A549 (cell line): ENCODE results near the gene IRF1. TPM values are rescaled to one million over a fixed set of nuclear protein-coding genes. Genes with fewer than 3 reads are reported as not detected.

Experiments used
- ATAC-seq, 2 experiments: fragments of 200-7000 bp in 1 of 2; fragments of >200 bp in 1 of 2; cut with Nextera tagmentation in 1 of 2; cut with Tn5 transposase in 1 of 2; 3 replicates each; pipeline versions ENCODE4 v1.8.0 to v1.9.1; 2018 to 2020; ENCODE audit warnings: mild to moderate bottlenecking in 1 of 2, moderate library complexity in 1 of 2
- CTCF ChIA-PET: fragments of 300-600 bp; sonication (Branson Sonifier 250); formaldehyde crosslinking; extraction: SDS; loops from one replicate; lab custom pipeline; 2021; ENCODE audit warnings: antibody characterized with exemption, inconsistent platforms; lab: Yijun Ruan, JAX
- POLR2A ChIA-PET: fragments of 350-600 bp; formaldehyde crosslinking; extraction: SDS; loops from one replicate; lab custom pipeline; 2021; ENCODE audit warnings: antibody characterized with exemption, inconsistent platforms; lab: Yijun Ruan, JAX
- DNase-seq, 2 experiments: peaks; one replicate each; pipeline versions ENCODE4 v3.0.0 to v3.0.0-alpha.2; 2011 to 2016; ENCODE audit warnings: low read depth in 1 of 2, low spot score in 1 of 2
- FAIRE-seq: peaks from 2 replicates; lab custom pipeline; 2011; peaks lifted over from hg19 to GRCh38; lab: Jason Lieb, UNC
- H3K27ac ChIP-seq, 2 experiments: fragments of >200 bp; sonication (Bioruptor Twin); formaldehyde crosslinking; 3 replicates each; pipeline ENCODE4 v1.5.1; 2016 to 2017
- H3K4me1 ChIP-seq: fragments of >200 bp; sonication (Bioruptor Twin); formaldehyde crosslinking; 3 replicates; pipeline ENCODE4 v1.6.1; 2016
- H3K4me2 ChIP-seq: fragments of >200 bp; sonication (Bioruptor Twin); formaldehyde crosslinking; 3 replicates; pipeline ENCODE4 v1.6.1; 2016
- H3K4me3 ChIP-seq: fragments of >200 bp; sonication (Bioruptor Twin); formaldehyde crosslinking; 3 replicates; pipeline ENCODE4 v1.5.1; 2016
- H3K9me3 ChIP-seq: fragments of >200 bp; sonication (Bioruptor Twin); formaldehyde crosslinking; 3 replicates; pipeline ENCODE4 v1.6.1; 2016
- BHLHE40 ChIP-seq: IDR thresholded peaks from 2 replicates; pipeline ENCODE4 v1.6.1; 2012; ENCODE audit warnings: low read depth, low read length, inconsistent platforms
- CHD2 ChIP-seq: fragments of 150-350 bp; IDR thresholded peaks from 2 replicates; pipeline ENCODE4 v1.6.1; 2014; ENCODE audit warnings: low read length; ENCODE audit not compliant: partially characterized antibody
- FOXS1 ChIP-seq: fragments of 250-450 bp; sonication (Bioruptor Pico); IDR thresholded peaks from 2 replicates; pipeline ENCODE4 v1.5.0; 2020; ENCODE audit warnings: mild to moderate bottlenecking, moderate library complexity
- HOXA7 ChIP-seq: fragments of 250-450 bp; sonication (Bioruptor Pico); IDR thresholded peaks from 2 replicates; pipeline ENCODE4 v1.5.0; 2020; ENCODE audit warnings: mild to moderate bottlenecking, moderate library complexity
- HOXB13 ChIP-seq: fragments of 250-450 bp; sonication (Bioruptor Pico); IDR thresholded peaks from 2 replicates; pipeline ENCODE4 v1.5.0; 2020; ENCODE audit warnings: low read depth, mild to moderate bottlenecking, moderate library complexity
- HOXB5 ChIP-seq: fragments of 250-450 bp; sonication (Bioruptor Pico); IDR thresholded peaks from 2 replicates; pipeline ENCODE4 v1.5.0; 2020; ENCODE audit warnings: mild to moderate bottlenecking, moderate library complexity
- KDM1A ChIP-seq: fragments of 200-600 bp; sonication (generic); IDR thresholded peaks from 2 replicates; pipeline ENCODE4 v1.6.1; 2016; ENCODE audit warnings: low read depth, mild to moderate bottlenecking
- MYC ChIP-seq: IDR thresholded peaks from 2 replicates; pipeline ENCODE4 v1.6.1; 2012; ENCODE audit warnings: mild to moderate bottlenecking, inconsistent platforms, low read length, improper control_type of control experiment, borderline replicate concordance
- NR3C1 ChIP-seq: fragments of >200 bp; sonication (Bioruptor Twin); formaldehyde crosslinking; IDR thresholded peaks from 3 replicates; pipeline ENCODE4 v1.6.1; 2017
- PHF8 ChIP-seq: fragments of 200-600 bp; sonication (generic); IDR thresholded peaks from 2 replicates; pipeline ENCODE4 v1.6.1; 2016; ENCODE audit warnings: low read depth, mild to moderate bottlenecking, antibody characterized with exemption, moderate library complexity, borderline replicate concordance
- RAD21 ChIP-seq, 2 experiments: fragments of >200 bp in 1 of 2; sonication (Bioruptor Twin) in 1 of 2; formaldehyde crosslinking in 1 of 2; IDR thresholded peaks in 1 of 2; conservative IDR thresholded peaks in 1 of 2; 2 replicates in 1 of 2; 3 replicates in 1 of 2; pipeline ENCODE4 v1.6.1; 2012 to 2018; ENCODE audit warnings: inconsistent platforms in 1 of 2
- RCOR1 ChIP-seq: fragments of 150-350 bp; IDR thresholded peaks from 2 replicates; pipeline ENCODE4 v1.6.1; 2014; ENCODE audit warnings: antibody characterized with exemption, low read length, low read depth
- RFX5 ChIP-seq: fragments of 450-650 bp; IDR thresholded peaks from 2 replicates; pipeline ENCODE4 v1.7.1; 2014; ENCODE audit warnings: antibody characterized with exemption, mild to moderate bottlenecking, moderate library complexity
- RNF2 ChIP-seq: fragments of 200-600 bp; sonication (generic); IDR thresholded peaks from 2 replicates; pipeline ENCODE4 v1.6.1; 2016; ENCODE audit warnings: low read depth, mild to moderate bottlenecking, antibody characterized with exemption, moderate library complexity, borderline replicate concordance
- SMC3 ChIP-seq: fragments of >200 bp; sonication (Bioruptor Twin); formaldehyde crosslinking; IDR thresholded peaks from 3 replicates; pipeline ENCODE4 v1.6.1; 2018; ENCODE audit warnings: inconsistent platforms
- SREBF2 ChIP-seq: fragments of 450-650 bp; IDR thresholded peaks from 2 replicates; pipeline ENCODE4 v1.6.1; 2014; ENCODE audit warnings: mild to moderate bottlenecking, moderate library complexity
- TP53 ChIP-seq: fragments of 250-450 bp; sonication (Bioruptor Pico); IDR thresholded peaks from 2 replicates; pipeline ENCODE4 v1.5.0; 2021; ENCODE audit warnings: mild to moderate bottlenecking, moderate library complexity
- ZC3H11A ChIP-seq: fragments of 450-650 bp; IDR thresholded peaks from 2 replicates; pipeline ENCODE4 v1.6.1; 2014; ENCODE audit warnings: antibody characterized with exemption, mild to moderate bottlenecking
- WGBS: methylation state at CpG from one replicate; pipeline ENCODE4 v1.1.6; 2017; ENCODE audit errors: missing lambda C conversion rate; 5-methylcytosine and 5-hydroxymethylcytosine counted together
- polyA plus RNA-seq, 4 experiments: library from polyadenylated mRNA; depleted of rRNA in 3 of 4; stranded (reverse); fragments of >200 nt; fragmentation: RNase III in 1 of 4; extraction: RNeasy Plus Mini Kit Qiagen cat#74134 plus additional on column Dnase treatment in 1 of 4; gene quantifications; 2 replicates in 3 of 4; 3 replicates in 1 of 4; pipeline ENCODE4 v1.2.3, GENCODE V29; 2011 to 2017
- TF ChIP-seq, protein P1 (sequence below): IDR thresholded peaks from 2 replicates; pipeline ENCODE4 v1.6.1; 2012
- TF ChIP-seq, protein P2 (sequence below): fragments of >200 bp; sonication (Bioruptor Twin); formaldehyde crosslinking; IDR thresholded peaks from 2 replicates; pipeline ENCODE4 v1.6.1; 2016
- TF ChIP-seq, protein P3 (sequence below): fragments of 450-650 bp; IDR thresholded peaks from 2 replicates; pipeline ENCODE4 v1.6.1; 2014; ENCODE audit warnings: antibody characterized with exemption
- TF ChIP-seq, protein P4 (sequence below): fragments of 150-350 bp; IDR thresholded peaks from 2 replicates; pipeline ENCODE4 v1.6.1; 2014; ENCODE audit warnings: low read depth, mild to moderate bottlenecking, low read length
- TF ChIP-seq, protein P5 (sequence below): IDR thresholded peaks from 2 replicates; pipeline ENCODE4 v1.6.1; 2012; ENCODE audit warnings: low read depth, borderline replicate concordance

The IRF1 gene
- polyA plus RNA-seq, 2 of the 4 experiments (the other 2 are of a cell fraction): 10.9 to 13.3 TPM

DNA sequence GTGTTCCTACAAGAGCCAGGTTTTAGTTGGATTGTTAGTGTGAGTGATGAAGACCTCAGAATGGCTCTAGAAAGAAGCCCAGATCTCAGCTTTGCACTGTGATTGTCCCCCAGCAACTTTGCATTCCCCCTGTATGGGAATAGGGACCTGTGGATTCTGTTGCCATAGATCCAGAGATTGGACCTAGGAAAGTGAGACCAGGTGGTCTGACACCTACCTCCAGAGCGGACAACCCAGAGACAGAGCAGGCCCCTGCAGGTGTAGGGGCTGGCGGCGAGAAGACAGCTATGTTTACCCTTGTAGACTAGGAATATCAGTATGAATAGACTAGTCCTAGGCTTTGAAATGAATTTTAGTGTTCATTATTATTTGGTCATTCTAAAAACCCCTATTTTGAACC is 53.6 kb downstream of the IRF1 start (continued):
- TF ChIP-seq RFX5: no peak
- TF ChIP-seq, protein P1, sequence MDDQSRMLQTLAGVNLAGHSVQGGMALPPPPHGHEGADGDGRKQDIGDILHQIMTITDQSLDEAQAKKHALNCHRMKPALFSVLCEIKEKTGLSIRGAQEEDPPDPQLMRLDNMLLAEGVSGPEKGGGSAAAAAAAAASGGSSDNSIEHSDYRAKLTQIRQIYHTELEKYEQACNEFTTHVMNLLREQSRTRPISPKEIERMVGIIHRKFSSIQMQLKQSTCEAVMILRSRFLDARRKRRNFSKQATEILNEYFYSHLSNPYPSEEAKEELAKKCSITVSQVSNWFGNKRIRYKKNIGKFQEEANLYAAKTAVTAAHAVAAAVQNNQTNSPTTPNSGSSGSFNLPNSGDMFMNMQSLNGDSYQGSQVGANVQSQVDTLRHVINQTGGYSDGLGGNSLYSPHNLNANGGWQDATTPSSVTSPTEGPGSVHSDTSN: no peak
- TF ChIP-seq RNF2: no peak
- TF ChIP-seq, protein P2, sequence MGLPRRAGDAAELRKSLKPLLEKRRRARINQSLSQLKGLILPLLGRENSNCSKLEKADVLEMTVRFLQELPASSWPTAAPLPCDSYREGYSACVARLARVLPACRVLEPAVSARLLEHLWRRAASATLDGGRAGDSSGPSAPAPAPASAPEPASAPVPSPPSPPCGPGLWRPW: no peak
- TF ChIP-seq BHLHE40: no peak
- no peak for TF ChIP-seq HOXB5 (CRISPR knock-in tag)
- TF ChIP-seq TP53 (CRISPR knock-in tag): no peak

DNA sequence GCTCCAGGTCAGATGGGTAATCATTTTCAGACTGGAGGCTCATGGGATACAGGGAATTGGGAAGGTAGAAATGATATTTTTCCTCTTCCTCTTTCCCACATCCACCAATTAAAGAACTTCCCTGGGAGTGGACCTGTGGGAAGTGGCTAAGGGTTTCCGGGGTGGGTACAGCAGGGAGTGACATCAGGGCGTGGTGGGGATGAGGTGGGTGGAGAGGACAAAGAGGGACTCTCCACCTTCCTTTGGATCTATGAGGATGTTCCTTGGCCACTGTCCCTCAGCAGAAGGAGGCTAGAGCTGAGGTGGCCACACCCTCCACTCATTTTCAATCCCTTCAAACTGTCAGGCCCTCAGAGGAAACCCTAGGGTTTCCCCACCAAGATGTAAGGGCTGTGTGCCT is 54.7 kb downstream of the IRF1 start:
- Histone ChIP-seq H3K4me3 (no peak overlapping the region), H3K9me3 (no peaks in the 10 kb centered on the region), H3K27ac (no peak overlapping the region), H3K4me1 (peaks cover 9% of the 10 kb centered on the region; the same call in 2 of the 3 replicates), H3K4me2 (no peak overlapping the region)
- DNase-seq (no peak), FAIRE-seq (no peak), ATAC-seq (no peak)
- CTCF ChIA-PET: interaction anchor here (1.1 to 2.9 kb wide), 3 partner anchors 11 to 34 kb away, joined by 3 to 11 read pairs (median 4); no protein-coding TSS in a partner anchor
- POLR2A ChIA-PET: no interaction called here
- TF ChIP-seq RFX5 (no peak), SREBF2 (no peak), ZC3H11A (no peak), HOXB5 (CRISPR knock-in tag) (no peak)
- 78% methylated on average over 2 of the region's 2 CpGs for WGBS

DNA sequence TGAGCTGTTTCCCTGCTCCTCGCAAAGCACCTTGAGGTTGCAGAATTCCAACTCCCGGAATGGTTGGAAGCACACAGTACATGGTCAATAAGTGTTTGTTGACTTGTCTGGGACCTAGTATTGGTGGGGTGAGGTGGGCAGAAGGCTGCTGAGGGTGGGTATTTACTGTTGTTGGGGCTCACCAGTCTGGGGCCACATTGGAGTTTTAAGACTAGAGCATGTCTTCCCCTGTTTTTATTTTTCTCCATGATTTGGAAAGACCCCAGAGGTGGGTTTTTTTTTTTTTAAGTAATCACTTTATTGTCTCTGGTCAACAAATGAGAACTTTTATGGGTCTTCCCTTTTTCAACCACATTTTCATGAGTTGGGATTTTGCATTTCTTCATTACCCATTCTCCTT is 55.1 kb downstream of the IRF1 start:
- ATAC-seq (no peak), DNase-seq (no peak), FAIRE-seq (no peak)
- ChIA-PET CTCF (interaction anchor here (1.1 to 2.9 kb wide), 2 partner anchors 11 to 34 kb away, joined by 3 to 11 read pairs; no protein-coding TSS in a partner anchor), POLR2A (no interaction called here)
- Histone ChIP-seq H3K27ac (no peak overlapping the region), H3K9me3 (no peaks in the 10 kb centered on the region), H3K4me1 (peaks cover 9% of the 10 kb centered on the region; the same call in 2 of the 3 replicates), H3K4me3 (no peak overlapping the region), H3K4me2 (no peak overlapping the region)
- TF ChIP-seq, protein P3, sequence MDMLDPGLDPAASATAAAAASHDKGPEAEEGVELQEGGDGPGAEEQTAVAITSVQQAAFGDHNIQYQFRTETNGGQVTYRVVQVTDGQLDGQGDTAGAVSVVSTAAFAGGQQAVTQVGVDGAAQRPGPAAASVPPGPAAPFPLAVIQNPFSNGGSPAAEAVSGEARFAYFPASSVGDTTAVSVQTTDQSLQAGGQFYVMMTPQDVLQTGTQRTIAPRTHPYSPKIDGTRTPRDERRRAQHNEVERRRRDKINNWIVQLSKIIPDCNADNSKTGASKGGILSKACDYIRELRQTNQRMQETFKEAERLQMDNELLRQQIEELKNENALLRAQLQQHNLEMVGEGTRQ: no peak
- no peak for TF ChIP-seq KDM1A
- no peak for TF ChIP-seq NR3C1
- TF ChIP-seq HOXA7 (CRISPR knock-in tag): no peak
- TF ChIP-seq, protein P2: no peak
- no peak for TF ChIP-seq PHF8
- no peak for TF ChIP-seq SMC3
- no peak for TF ChIP-seq HOXB13 (CRISPR knock-in tag)
- WGBS: 93% methylated on average over 2 of the region's 2 CpGs

DNA sequence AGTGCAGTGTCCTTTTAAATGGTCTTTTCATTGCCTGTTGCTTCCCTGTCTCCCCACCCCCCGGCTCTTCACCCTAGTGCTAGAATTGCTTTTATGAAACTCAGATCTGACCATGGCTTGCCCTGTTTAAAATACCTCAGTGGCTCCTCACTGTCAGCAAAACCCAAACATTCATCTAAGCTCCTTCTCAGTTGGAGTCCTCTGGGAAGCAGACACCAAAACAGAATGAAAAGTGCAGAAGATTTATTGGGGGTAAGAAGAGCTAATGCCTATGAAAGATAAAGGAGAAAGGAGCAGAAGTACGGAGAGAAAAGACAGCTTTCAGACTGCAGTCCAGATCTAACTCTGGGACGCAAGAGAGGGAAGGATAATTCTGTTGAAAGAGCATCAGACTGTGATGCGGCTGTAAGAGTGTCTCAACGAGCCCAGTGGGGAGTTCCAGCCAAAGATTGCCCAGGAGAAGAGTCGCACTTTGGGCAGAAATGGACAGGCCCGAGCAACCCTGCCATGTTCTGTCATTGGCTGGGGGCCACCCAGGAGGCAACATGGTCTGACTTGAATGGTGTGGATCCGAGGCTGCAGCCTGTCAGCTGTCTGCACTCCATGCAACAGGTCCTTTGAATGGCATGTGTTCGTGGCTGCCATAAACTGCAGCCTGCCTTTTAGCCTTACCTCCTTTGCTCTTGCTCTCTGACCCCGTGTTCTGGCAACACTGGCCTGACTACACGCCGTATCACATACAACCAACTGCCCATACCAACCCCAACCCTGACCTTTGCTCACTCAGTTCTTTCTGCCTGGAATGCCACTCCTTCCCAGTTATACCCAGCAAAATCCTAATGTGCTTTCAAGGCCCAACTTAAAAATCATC is 55.9 kb downstream of the IRF1 start:
- no peak for ATAC-seq
- no peak for DNase-seq
- FAIRE-seq: no peak
- 73% methylated on average over 12 of the region's 12 CpGs for WGBS
- no peak for TF ChIP-seq NR3C1
- no peak for TF ChIP-seq FOXS1
- TF ChIP-seq RFX5: no peak
- TF ChIP-seq CHD2: no peak
- TF ChIP-seq, protein P2: no peak
- no peak for TF ChIP-seq RAD21 (conservative IDR thresholded peaks at IDR 0.05 in 1 of 2, IDR thresholded peaks at IDR 0.05 in 1 of 2)
- TF ChIP-seq, protein P4, sequence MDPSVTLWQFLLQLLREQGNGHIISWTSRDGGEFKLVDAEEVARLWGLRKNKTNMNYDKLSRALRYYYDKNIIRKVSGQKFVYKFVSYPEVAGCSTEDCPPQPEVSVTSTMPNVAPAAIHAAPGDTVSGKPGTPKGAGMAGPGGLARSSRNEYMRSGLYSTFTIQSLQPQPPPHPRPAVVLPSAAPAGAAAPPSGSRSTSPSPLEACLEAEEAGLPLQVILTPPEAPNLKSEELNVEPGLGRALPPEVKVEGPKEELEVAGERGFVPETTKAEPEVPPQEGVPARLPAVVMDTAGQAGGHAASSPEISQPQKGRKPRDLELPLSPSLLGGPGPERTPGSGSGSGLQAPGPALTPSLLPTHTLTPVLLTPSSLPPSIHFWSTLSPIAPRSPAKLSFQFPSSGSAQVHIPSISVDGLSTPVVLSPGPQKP: no peak
- TF ChIP-seq PHF8: no peak
- no peak for TF ChIP-seq MYC
- TF ChIP-seq, protein P5, sequence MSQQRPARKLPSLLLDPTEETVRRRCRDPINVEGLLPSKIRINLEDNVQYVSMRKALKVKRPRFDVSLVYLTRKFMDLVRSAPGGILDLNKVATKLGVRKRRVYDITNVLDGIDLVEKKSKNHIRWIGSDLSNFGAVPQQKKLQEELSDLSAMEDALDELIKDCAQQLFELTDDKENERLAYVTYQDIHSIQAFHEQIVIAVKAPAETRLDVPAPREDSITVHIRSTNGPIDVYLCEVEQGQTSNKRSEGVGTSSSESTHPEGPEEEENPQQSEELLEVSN: no peak
- no peak for TF ChIP-seq RCOR1
- TF ChIP-seq ZC3H11A: no peak
- no peak for TF ChIP-seq HOXB5 (CRISPR knock-in tag)
- Histone ChIP-seq H3K4me3 (no peak overlapping the region), H3K9me3 (no peaks in the 10 kb centered on the region), H3K27ac (no peak overlapping the region), H3K4me1 (peaks cover 12% of the 10 kb centered on the region), H3K4me2 (no peak overlapping the region)
- CTCF ChIA-PET: interaction anchor here (0.8 to 2.9 kb wide), 2 partner anchors 10 to 790 kb away, joined by 3 to 11 read pairs; no protein-coding TSS in a partner anchor
- POLR2A ChIA-PET: no interaction called here
